Esophagus squamous epithelium (tissue), 5 donors: ENCODE measurements around the gene TBX15. TPM values are rescaled to one million over a fixed set of nuclear protein-coding genes. Genes with fewer than 3 reads are reported as not detected.

ENCODE experiments used
- DNase-seq: peaks from one replicate; lab custom pipeline; 2025; lab: John Stamatoyannopoulos, UW
- H3K27ac ChIP-seq, 4 donors: fragments of 200-600 bp; sonication (generic); one replicate each; pipeline ENCODE4 v1.5.1; 2016 to 2019; ENCODE audit warnings: mild to moderate bottlenecking in 1 of 4
- H3K27me3 ChIP-seq, 4 donors: fragments of 200-600 bp; sonication (generic); 1 replicate in 3 of 4; 2 replicates in 1 of 4; pipeline versions ENCODE4 v1.5.1 to v1.6.0; 2017 to 2021; ENCODE audit warnings: antibody characterized with exemption in 1 of 4
- H3K36me3 ChIP-seq, 3 donors: fragments of 200-600 bp; sonication (generic); one replicate each; pipeline ENCODE4 v1.5.1; 2016 to 2019
- H3K4me1 ChIP-seq, 3 donors: fragments of 200-600 bp; sonication (generic); one replicate each; pipeline ENCODE4 v1.5.1; 2017 to 2019
- H3K4me3 ChIP-seq, 4 donors: fragments of 200-600 bp; sonication (generic); 1 replicate in 3 of 4; 2 replicates in 1 of 4; pipeline ENCODE4 v1.5.1; 2016 to 2019; ENCODE audit warnings: mild to moderate bottlenecking in 2 of 4, moderate library complexity in 1 of 4
- H3K9me3 ChIP-seq, 3 donors: fragments of 200-600 bp; sonication (generic); one replicate each; pipeline ENCODE4 v1.5.1; 2016 to 2019
- CTCF ChIP-seq, 6 experiments: fragments of 450-650 bp in 4 of 6; fragments of 200-600 bp in 2 of 6; sonication (generic) in 2 of 6; IDR thresholded peaks; one replicate each; pipeline ENCODE4 v1.5.1; 2016 to 2019; ENCODE audit warnings: antibody characterized with exemption in 6 of 6, mild to moderate bottlenecking in 4 of 6, moderate library complexity in 4 of 6
- POLR2A ChIP-seq, 4 donors: fragments of 450-650 bp; IDR thresholded peaks; one replicate each; pipeline ENCODE4 v1.6.1; 2017; ENCODE audit warnings: antibody characterized with exemption in 4 of 4, mild to moderate bottlenecking in 4 of 4, moderate library complexity in 3 of 4
- WGBS, 2 donors: methylation state at CpG; one replicate each; pipeline ENCODE4 v1.1.5; 2018; 5-methylcytosine and 5-hydroxymethylcytosine counted together
- intact Hi-C: fragments of 100-400 bp; cut with DNase I; formaldehyde crosslinking; loops from one replicate; pipeline ENCODE4 v1.15.0; 2022
- total RNA-seq, 4 donors: library from RNA; depleted of rRNA; stranded (reverse); fragments of >200 nt; gene quantifications; one replicate each; pipeline ENCODE4 v1.1.0, GENCODE V29; 2016
- donor health status: DM: yes; HTN: yes; CAD: no.

Gene TBX15
- total RNA-seq, 4 donors from 2014 or later: 0.15 to 0.19 TPM; not detected in 2

GRCh38 chr1:118999348-119000071, 11.4 kb upstream of the TBX15 start:
- TF ChIP-seq POLR2A (IDR thresholded peaks at IDR 0.05) (no peak), CTCF (IDR thresholded peaks at IDR 0.05) (no peak)
- no peaks in the 10 kb centered on the region for H3K36me3 ChIP-seq
- no peaks in the 10 kb centered on the region for H3K9me3 ChIP-seq
- no peak overlapping the region for H3K27ac ChIP-seq
- DNase-seq: no peak
- peaks cover 10 to 100% (median 43%) of the 10 kb centered on the region in 4 donors for H3K27me3 ChIP-seq
- no peak overlapping the region for H3K4me3 ChIP-seq
- 13 to 18% methylated on average over 17 to 22 of the region's 27 CpGs for WGBS, 2 donors
- peaks cover 3 to 37% (median 17%) of the 10 kb centered on the region in 3 donors for H3K4me1 ChIP-seq
- intact Hi-C loops: no loop called here

- no peak for DNase-seq
- Histone ChIP-seq H3K4me1 (peaks cover 3 to 39% (median 17%) of the 10 kb centered on the region in 3 donors), H3K9me3 (no peaks in the 10 kb centered on the region), H3K27me3 (peaks cover 10 to 100% (median 43%) of the 10 kb centered on the region in 4 donors), H3K36me3 (no peaks in the 10 kb centered on the region), H3K27ac (no peak overlapping the region), H3K4me3 (no peak overlapping the region)
- WGBS, 2 donors: 52 to 59% methylated on average over 2 of the region's 2 CpGs
- TF ChIP-seq POLR2A (IDR thresholded peaks at IDR 0.05) (no peak), CTCF (IDR thresholded peaks at IDR 0.05) (no peak)
- intact Hi-C loops: no loop called here
Measured at GRCh38 chr1:118998171-118998570, 10.0 kb upstream of the TBX15 start.

GRCh38 chr1:118997225-118997624, 9.1 kb upstream of the TBX15 start:
- Histone ChIP-seq H3K27ac (no peak overlapping the region), H3K4me1 (peaks cover 3 to 39% (median 14%) of the 10 kb centered on the region in 3 donors), H3K9me3 (no peaks in the 10 kb centered on the region), H3K4me3 (no peak overlapping the region), H3K27me3 (peaks cover 10 to 100% (median 50%) of the 10 kb centered on the region in 4 donors), H3K36me3 (no peaks in the 10 kb centered on the region)
- no peak for DNase-seq
- no peak for TF ChIP-seq CTCF (IDR thresholded peaks at IDR 0.05)
- TF ChIP-seq POLR2A (IDR thresholded peaks at IDR 0.05): no peak
- 32 to 44% methylated on average over 6 to 7 of the region's 7 CpGs for whole genome bisulfite sequencing, 2 donors
- intact Hi-C loops: no loop called here

DNA sequence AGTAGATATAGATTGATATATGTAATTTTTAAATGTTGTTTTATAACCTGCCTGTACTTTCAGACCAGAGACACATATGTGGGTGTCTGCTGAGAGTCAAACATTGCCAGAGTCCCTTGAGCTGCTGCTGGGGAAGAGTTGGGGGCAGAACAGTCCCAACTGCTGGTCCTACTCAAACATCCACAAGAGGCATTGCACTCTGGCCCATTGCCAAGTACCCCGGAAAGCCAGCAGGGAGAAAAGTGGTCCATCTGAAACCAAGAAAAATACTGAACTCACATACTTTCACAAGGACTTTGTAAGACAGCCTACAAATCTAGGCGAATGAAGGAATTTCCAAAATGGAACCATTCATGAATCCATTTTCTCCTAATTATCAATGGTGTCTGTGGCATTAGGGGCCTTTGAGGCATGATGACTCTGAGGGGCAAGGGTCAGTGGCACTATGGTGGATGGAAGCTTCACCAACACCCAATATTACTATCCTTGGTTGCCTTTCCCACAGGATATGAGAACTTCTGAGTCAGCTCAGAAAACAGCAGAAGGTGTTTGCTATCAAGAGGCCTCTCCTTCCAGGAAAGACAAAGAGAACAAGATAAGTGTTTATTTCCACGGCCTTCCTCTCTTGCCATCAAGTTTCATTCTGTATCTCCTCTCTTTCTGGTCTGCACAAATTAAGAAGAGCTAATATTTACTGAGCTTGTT, 7.3 kb upstream of the TBX15 start:
- peaks cover 0 to 22% (median under 1%) of the 10 kb centered on the region in 3 donors for H3K4me1 ChIP-seq
- TF ChIP-seq CTCF (IDR thresholded peaks at IDR 0.05) (no peak), POLR2A (IDR thresholded peaks at IDR 0.05) (no peak)
- intact Hi-C loops: no loop called here
- peaks cover 2 to 100% (median 49%) of the 10 kb centered on the region in 4 donors for H3K27me3 ChIP-seq
- H3K27ac ChIP-seq: no peak overlapping the region
- 51 to 58% methylated on average over 3 of the region's 3 CpGs for WGBS, 2 donors
- H3K36me3 ChIP-seq: no peaks in the 10 kb centered on the region
- no peak for DNase-seq
- H3K9me3 ChIP-seq: no peaks in the 10 kb centered on the region
- H3K4me3 ChIP-seq: no peak overlapping the region

DNA sequence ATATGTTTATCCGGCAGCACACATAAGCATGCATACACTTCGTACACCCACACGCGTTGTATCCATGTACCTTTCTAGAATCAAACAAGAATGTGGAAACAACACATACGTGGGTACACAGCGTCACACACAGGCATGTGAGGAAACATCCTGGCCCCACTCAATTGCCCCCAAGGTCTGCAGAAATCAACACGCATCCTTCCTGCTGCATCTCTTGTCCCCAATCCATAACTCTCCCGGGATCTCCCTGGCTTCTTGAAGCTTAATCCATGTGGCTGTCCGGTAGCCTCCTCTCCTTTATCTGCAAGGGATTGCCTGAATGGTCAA, 5.5 kb upstream of the TBX15 start:
- Histone ChIP-seq H3K4me1 (peaks cover 0 to 11% (median 0%) of the 10 kb centered on the region in 3 donors), H3K36me3 (no peaks in the 10 kb centered on the region), H3K27ac (no peak overlapping the region), H3K4me3 (no peak overlapping the region), H3K9me3 (no peaks in the 10 kb centered on the region), H3K27me3 (peaks cover 7 to 100% (median 52%) of the 10 kb centered on the region in 4 donors)
- intact Hi-C loops: no loop called here
- no peak for DNase-seq
- 22 to 33% methylated on average over 9 of the region's 9 CpGs for WGBS, 2 donors
- TF ChIP-seq POLR2A (IDR thresholded peaks at IDR 0.05): no peak
- no peak for TF ChIP-seq CTCF (IDR thresholded peaks at IDR 0.05)
